ENCODE data around the gene GPR50. TPM values are rescaled to one million over a fixed set of nuclear protein-coding genes. Genes with fewer than 3 reads are reported as not detected.
A peak's percentile ranks its signal among the peaks of the same experiment; 100 is the strongest.

Gene GPR50
- total and polyA plus RNA-seq, 2 of the 8 experiments (the other 6 are each of a cell fraction or from before 2014, with no cell fraction given): 1.6 to 1.9 TPM

DNA sequence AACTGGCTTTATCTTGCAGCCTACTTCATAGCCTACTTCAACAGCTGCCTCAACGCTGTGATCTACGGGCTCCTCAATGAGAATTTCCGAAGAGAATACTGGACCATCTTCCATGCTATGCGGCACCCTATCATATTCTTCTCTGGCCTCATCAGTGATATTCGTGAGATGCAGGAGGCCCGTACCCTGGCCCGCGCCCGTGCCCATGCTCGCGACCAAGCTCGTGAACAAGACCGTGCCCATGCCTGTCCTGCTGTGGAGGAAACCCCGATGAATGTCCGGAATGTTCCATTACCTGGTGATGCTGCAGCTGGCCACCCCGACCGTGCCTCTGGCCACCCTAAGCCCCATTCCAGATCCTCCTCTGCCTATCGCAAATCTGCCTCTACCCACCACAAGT lies 4.0 kb downstream of the GPR50 start:
- H3K27me3 ChIP-seq (replicated peaks in 1 of 4; ENCODE audit: control insufficient read depth in 3 of 4, extremely low read depth in 1 of 4, insufficient read depth in 3 of 4, low read length in 3 of 4): peaks cover 13 to 29% (median 24%) of the 10 kb centered on the region in 4 experiments
- CTCF ChIA-PET (ENCODE audit: partially characterized antibody): no interaction called here
- TF ChIP-seq PHF8 (conservative IDR thresholded peaks at IDR 0.05; ENCODE audit: low read depth, low read length) (no peak), TAF1 (IDR thresholded peaks at IDR 0.05; ENCODE audit: low read depth, low read length) (no peak), CBX5 (IDR thresholded peaks at IDR 0.05; ENCODE audit: low read depth, low read length) (no peak), RBBP5 (IDR thresholded peaks at IDR 0.05; ENCODE audit: borderline replicate concordance, low read depth, low read length) (no peak), BCL11A (IDR thresholded peaks at IDR 0.05; ENCODE audit: low read depth in 2 of 2, low read length in 2 of 2) (no peak), SUZ12 (IDR thresholded peaks at IDR 0.05; ENCODE audit: low read length) (no peak), CHD2 (IDR thresholded peaks at IDR 0.05; ENCODE audit: low read length) (no peak), BRCA1 (IDR thresholded peaks at IDR 0.05; ENCODE audit: low read depth, low read length) (no peak)
- TF ChIP-seq, protein P1, sequence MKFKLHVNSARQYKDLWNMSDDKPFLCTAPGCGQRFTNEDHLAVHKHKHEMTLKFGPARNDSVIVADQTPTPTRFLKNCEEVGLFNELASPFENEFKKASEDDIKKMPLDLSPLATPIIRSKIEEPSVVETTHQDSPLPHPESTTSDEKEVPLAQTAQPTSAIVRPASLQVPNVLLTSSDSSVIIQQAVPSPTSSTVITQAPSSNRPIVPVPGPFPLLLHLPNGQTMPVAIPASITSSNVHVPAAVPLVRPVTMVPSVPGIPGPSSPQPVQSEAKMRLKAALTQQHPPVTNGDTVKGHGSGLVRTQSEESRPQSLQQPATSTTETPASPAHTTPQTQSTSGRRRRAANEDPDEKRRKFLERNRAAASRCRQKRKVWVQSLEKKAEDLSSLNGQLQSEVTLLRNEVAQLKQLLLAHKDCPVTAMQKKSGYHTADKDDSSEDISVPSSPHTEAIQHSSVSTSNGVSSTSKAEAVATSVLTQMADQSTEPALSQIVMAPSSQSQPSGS (IDR thresholded peaks at IDR 0.05; ENCODE audit: low read length): no peak
- TF ChIP-seq, protein P2, sequence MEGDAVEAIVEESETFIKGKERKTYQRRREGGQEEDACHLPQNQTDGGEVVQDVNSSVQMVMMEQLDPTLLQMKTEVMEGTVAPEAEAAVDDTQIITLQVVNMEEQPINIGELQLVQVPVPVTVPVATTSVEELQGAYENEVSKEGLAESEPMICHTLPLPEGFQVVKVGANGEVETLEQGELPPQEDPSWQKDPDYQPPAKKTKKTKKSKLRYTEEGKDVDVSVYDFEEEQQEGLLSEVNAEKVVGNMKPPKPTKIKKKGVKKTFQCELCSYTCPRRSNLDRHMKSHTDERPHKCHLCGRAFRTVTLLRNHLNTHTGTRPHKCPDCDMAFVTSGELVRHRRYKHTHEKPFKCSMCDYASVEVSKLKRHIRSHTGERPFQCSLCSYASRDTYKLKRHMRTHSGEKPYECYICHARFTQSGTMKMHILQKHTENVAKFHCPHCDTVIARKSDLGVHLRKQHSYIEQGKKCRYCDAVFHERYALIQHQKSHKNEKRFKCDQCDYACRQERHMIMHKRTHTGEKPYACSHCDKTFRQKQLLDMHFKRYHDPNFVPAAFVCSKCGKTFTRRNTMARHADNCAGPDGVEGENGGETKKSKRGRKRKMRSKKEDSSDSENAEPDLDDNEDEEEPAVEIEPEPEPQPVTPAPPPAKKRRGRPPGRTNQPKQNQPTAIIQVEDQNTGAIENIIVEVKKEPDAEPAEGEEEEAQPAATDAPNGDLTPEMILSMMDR (IDR thresholded peaks at IDR 0.05; ENCODE audit: control extremely low read depth in 1 of 3, insufficient read depth in 1 of 3, low read depth in 1 of 3, low read length in 3 of 3): no peak

More for the DNA sequence above, 4.0 kb downstream of the GPR50 start:
- WGBS, 2 experiments (ENCODE audit: extremely low coverage in 1 of 2, insufficient coverage in 1 of 2, insufficient read length in 1 of 2, insufficient replicate concordance in 2 of 2, low coverage in 1 of 2, low lambda C conversion rate in 2 of 2, missing lambda C conversion rate in 1 of 2): 94% methylated on average over 18 of the region's 18 CpGs; no CpG with 5 or more reads in 1 of the 2 experiments
- Histone ChIP-seq H3K4me2 (ENCODE audit: insufficient read depth in 1 of 2, low read depth in 2 of 2, low read length in 2 of 2) (no peak overlapping the region; a peak in 1 of 4 replicates), H3K23me2 (ENCODE audit: low read depth, low read length) (no peaks in the 10 kb centered on the region; the same call in 1 of the 2 replicates), H4K20me1 (replicated peaks in 1 of 2; ENCODE audit: control insufficient read depth in 1 of 2, insufficient read depth in 2 of 2, low read length in 2 of 2) (no peaks in the 10 kb centered on the region), H2BK120ac (replicated peaks; ENCODE audit: low read depth, low read length) (no peak overlapping the region), H3K79me1 (ENCODE audit: low read depth, low read length) (no peaks in the 10 kb centered on the region), H4K5ac (ENCODE audit: insufficient read length, low read depth, low read length) (no peak overlapping the region), H2BK5ac (ENCODE audit: low read depth, low read length) (no peak overlapping the region), H3K18ac (ENCODE audit: extremely low read depth, low read length) (no peak overlapping the region), H3K4ac (replicated peaks; ENCODE audit: insufficient read length, low read depth, low read length) (no peak overlapping the region), H3K56ac (replicated peaks; ENCODE audit: insufficient read length, low read depth, low read length) (no peak overlapping the region), H3K4me1 (replicated peaks in 1 of 4; ENCODE audit: control insufficient read depth in 3 of 4, insufficient read depth in 4 of 4, low read length in 3 of 4) (peaks cover 0 to 17% (median 5%) of the 10 kb centered on the region in 4 experiments; a peak in 6 of 7 replicates), H3K79me2 (ENCODE audit: control insufficient read depth in 1 of 2, insufficient read depth in 2 of 2, low read length in 2 of 2) (no peaks in the 10 kb centered on the region), H3K9me3 (ENCODE audit: insufficient read depth in 2 of 2, low read depth in 1 of 2, low read length in 1 of 2) (peaks cover 7 to 15% of the 10 kb centered on the region in 2 experiments; a peak in 3 of 4 replicates), H3K23ac (ENCODE audit: insufficient read length) (no peak overlapping the region), H2BK20ac (ENCODE audit: low read length) (0 out of 2 replicates have a peak overlapping the region, but pooled peaks have one; percentile 9), H2AFZ (ENCODE audit: low read length) (no peak overlapping the region), H3K9ac (replicated peaks in 1 of 4; ENCODE audit: extremely low read depth in 1 of 4, low read depth in 3 of 4, low read length in 3 of 4) (no peak overlapping the region), H3K14ac (ENCODE audit: insufficient read length) (no peak overlapping the region), H3K27ac (ENCODE audit: low read depth, low read length) (no peak overlapping the region), H2BK15ac (ENCODE audit: low read length) (no peak overlapping the region), H3K36me3 (ENCODE audit: control insufficient read depth in 2 of 4, insufficient read depth in 4 of 4, low read length in 3 of 4) (peaks cover 0 to 8% (median 0%) of the 10 kb centered on the region in 4 experiments; a peak in 3 of 8 replicates), H2AK5ac (ENCODE audit: low read depth, low read length) (no peak overlapping the region), H3K4me3 (ENCODE audit: extremely low read depth in 1 of 4, insufficient read depth in 2 of 4, low read depth in 3 of 4, low read length in 4 of 4) (no peak overlapping the region), H4K8ac (ENCODE audit: extremely low read depth, insufficient read depth, low read length) (no peak overlapping the region), H2BK12ac (ENCODE audit: low read depth, low read length) (0 out of 2 replicates have a peak overlapping the region, but pooled peaks have one; percentile 90), H4K91ac (replicated peaks; ENCODE audit: insufficient read length, low read length) (peak overlapping the region; percentile 65)
- POLR2A ChIA-PET (ENCODE audit: partially characterized antibody): no interaction called here
- DNase-seq (ENCODE audit: low read depth in 1 of 2, low spot score in 2 of 2) (no peak), FAIRE-seq (no peak)
